HG02623 (cell line): ENCODE results near the gene ST3GAL4.

Source experiments
- ATAC-seq: cut with Tn5 transposase; IDR thresholded peaks from one replicate; pipeline ENCODE4 v1.9.1; 2021; ENCODE audit warnings: moderate library complexity; ENCODE audit not compliant: unreplicated experiment

Gene ST3GAL4

GRCh38 chr11:126438272-126438671 lies 82.8 kb downstream of the ST3GAL4 start:
- no peak for ATAC-seq

GRCh38 chr11:126438691-126439090 lies 83.2 kb downstream of the ST3GAL4 start:
- no peak for ATAC-seq

- no peak for ATAC-seq
Observed at GRCh38 chr11:126440276-126440675, 84.8 kb downstream of the ST3GAL4 start.

GRCh38 chr11:126440792-126441514 lies 85.5 kb downstream of the ST3GAL4 start:
- peak; percentile 66 for ATAC-seq

DNA sequence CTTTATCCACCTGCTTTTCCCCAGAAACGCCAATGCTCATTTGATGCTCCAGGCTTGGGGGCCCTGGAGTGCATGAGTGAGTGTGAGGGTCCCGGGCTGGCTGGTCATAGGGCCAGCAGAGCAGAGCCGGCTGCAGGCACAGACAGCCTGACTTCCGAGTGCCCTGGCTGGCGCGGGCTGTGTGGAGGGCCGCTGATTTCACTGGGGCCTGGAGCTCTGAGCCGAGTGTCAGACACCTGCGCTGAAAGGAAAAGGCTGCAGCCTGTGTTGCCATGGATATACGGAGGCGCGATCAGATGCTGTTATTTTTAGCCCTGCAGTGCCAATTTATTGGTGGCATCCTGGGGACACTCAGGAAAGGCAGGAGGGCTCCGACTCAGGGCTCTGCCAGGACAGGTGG lies 87.6 kb downstream of the ST3GAL4 start:
- ATAC-seq, result no peak

GRCh38 chr11:126444072-126444471 lies 88.6 kb downstream of the ST3GAL4 start:
- ATAC-seq, result no peak

GRCh38 chr11:126446581-126446980 lies 91.1 kb downstream of the ST3GAL4 start:
- no peak for ATAC-seq

- no peak for ATAC-seq
Observed at GRCh38 chr11:126450198-126450597, 94.7 kb downstream of the ST3GAL4 start.

GRCh38 chr11:126450806-126451205 lies 95.3 kb downstream of the ST3GAL4 start:
- no peak for ATAC-seq

DNA sequence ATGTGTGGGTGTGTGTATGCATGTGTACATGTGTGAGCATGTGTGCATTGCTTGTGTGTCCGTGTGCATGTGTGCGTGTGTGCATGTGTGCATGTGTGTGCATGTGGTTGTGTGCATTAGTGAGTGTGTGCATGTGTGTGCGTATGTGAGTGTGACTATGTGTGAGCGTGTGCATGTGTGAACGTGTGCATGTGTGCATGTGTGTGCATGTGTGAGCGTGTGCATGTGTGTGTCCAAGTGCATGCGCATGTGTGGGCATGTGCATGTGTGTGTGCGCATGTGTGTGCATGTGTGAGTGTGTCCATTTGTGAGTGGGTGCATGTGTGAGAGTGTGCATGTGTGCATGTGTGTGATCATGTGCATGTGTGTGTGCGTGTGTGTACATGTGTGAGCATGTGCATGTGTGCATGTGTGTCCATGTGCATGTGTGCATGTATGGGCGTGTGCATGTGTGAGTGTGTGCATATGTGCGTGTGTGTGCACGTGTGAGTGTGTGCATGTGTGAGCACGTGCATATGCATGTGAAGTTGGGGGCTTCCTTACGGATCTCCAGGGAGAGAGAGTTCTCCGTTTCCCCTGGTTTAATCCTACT lies 95.8 kb downstream of the ST3GAL4 start:
- no peak for ATAC-seq

- ATAC-seq, result no peak
Observed at GRCh38 chr11:126452241-126453101, 97.0 kb downstream of the ST3GAL4 start.

GRCh38 chr11:126456089-126456488 lies 100.6 kb downstream of the ST3GAL4 start:
- ATAC-seq, result no peak

DNA sequence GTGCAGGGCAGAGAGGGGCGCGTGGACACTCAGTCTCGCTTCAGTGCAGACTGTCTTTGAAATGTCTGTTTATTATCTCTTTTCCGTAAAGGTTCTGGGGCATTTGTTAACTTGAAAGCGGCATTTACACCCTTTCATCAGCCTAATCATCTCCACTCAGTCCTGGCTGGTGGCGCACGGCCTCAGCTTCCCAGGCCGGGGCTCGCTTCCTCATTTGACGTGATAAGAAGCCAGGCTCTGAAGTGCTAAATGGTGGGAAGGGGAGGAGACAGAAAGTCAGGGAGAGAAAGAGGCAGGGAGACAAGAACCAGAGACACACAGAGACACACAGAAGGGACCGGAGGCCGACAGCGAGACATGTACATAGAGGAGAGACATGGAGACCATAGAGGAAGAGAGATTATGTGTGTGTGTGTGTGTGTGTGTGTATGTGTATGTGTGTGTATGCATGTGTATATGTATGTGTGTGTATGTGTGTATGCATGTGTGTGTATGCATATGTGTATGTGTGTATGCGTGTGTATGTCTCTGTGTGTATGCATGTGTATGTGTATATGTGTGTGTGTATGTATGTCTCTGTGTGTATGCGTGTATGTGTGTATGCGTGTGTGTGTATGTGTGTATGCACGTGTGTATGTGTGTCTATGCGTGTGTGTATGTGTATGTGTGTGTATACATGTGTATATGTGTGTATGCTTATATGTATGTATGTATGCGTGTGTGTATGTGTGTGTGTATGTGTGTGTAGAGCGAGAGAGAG lies 101.5 kb downstream of the ST3GAL4 start:
- ATAC-seq, result no peak

GRCh38 chr11:126457817-126458216 lies 102.3 kb downstream of the ST3GAL4 start:
- ATAC-seq, result no peak

GRCh38 chr11:126459691-126460281 lies 104.3 kb downstream of the ST3GAL4 start:
- no peak for ATAC-seq

DNA sequence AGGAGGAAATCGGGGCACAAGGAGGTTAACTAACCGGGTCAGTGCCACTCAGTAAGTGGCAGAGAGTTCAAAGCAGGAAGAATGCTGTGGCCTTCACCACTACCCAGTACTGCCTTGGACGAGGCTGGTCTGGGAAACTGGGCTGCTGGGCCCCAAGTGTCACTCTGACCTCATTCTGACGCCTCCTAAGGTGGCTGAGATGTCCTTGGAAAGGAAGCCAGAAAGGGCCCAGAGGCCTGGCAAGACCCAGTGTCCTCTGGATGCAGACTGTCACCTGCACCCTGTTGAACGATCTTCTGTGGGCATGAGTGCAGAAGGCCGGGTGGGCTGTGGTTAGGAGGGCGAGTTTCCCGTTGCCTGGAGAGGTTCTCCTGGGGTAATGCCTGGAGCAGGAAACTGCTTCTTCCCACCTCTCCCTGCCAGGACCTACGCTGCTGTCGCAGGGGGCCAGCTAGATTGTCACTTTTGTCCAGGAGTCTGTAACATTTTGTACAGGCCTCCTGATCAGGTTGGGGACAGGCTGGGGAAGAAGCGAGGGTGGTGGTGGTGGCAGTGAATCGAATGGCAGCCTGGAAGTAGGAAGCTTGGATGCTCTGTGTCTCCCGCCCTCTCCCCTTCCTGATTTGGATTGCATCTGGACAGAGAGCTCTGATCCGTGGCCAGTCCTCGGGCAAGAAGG lies 105.1 kb downstream of the ST3GAL4 start:
- ATAC-seq, result no peak

DNA sequence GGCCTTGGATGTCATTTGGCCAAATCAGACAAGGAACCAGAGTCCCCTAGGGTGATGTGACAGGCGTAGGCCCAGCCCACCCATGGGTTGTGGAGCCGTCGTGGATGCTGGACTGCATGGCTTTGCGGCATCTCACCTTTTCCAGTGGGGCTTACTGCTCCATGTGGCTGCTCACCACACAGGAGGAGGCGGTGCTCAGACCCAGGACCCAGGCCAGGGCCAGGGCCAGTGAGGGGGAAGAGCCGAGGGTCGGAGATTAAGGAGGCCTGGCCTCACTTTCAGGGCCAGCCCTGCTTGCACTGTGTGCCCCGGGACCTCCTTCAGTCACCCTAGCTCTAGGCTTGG lies 105.6 kb downstream of the ST3GAL4 start:
- ATAC-seq, result no peak

GRCh38 chr11:126461996-126462395 lies 106.5 kb downstream of the ST3GAL4 start:
- no peak for ATAC-seq

GRCh38 chr11:126462422-126462821 lies 106.9 kb downstream of the ST3GAL4 start:
- no peak for ATAC-seq
